CD4-positive, alpha-beta memory T cell (primary cell): ENCODE measurements around the gene PLCH2. TPM values are rescaled to one million over a fixed set of nuclear protein-coding genes. Genes with fewer than 3 reads are reported as not detected.

Experiments used
- CTCF ChIA-PET: fragments of 350-600 bp; sonication (Branson Sonifier 250); formaldehyde crosslinking; loops from one replicate; lab custom pipeline; 2021; ENCODE audit warnings: inconsistent platforms; ENCODE audit not compliant: partially characterized antibody; lab: Charles Lee
- POLR2A ChIA-PET: fragments of 350-600 bp; sonication (Branson Sonifier 250); formaldehyde crosslinking; loops from one replicate; lab custom pipeline; 2021; ENCODE audit not compliant: partially characterized antibody; lab: Charles Lee
- DNase-seq, 5 donors: peaks; one replicate each; pipeline versions ENCODE4 v3.0.0 to v3.0.0-alpha.2; 2020 to 2022; ENCODE audit warnings: mixed read lengths in 1 of 5
- H3K27ac ChIP-seq: one replicate; pipeline ENCODE4 v1.7.0; 2013; ENCODE audit warnings: low read depth, low read length
- H3K27me3 ChIP-seq: 2 replicates; pipeline ENCODE4 v1.7.0; 2013; ENCODE audit warnings: mild to moderate bottlenecking, low read length, moderate library complexity; ENCODE audit not compliant: insufficient read depth
- H3K36me3 ChIP-seq: 2 replicates; pipeline ENCODE4 v1.7.0; 2013; ENCODE audit warnings: mild to moderate bottlenecking, low read length, moderate library complexity; ENCODE audit not compliant: insufficient read depth
- H3K4me1 ChIP-seq: 2 replicates; pipeline ENCODE4 v1.7.0; 2013; ENCODE audit warnings: mild to moderate bottlenecking, low read length, moderate library complexity; ENCODE audit not compliant: insufficient read depth
- H3K4me3 ChIP-seq, 2 donors: one replicate each; pipeline ENCODE4 v1.7.0; 2013; ENCODE audit warnings: low read length in 2 of 2, mild to moderate bottlenecking in 1 of 2
- H3K9me3 ChIP-seq, 2 donors: one replicate each; pipeline ENCODE4 v1.7.0; 2013; ENCODE audit warnings: low read length in 2 of 2, control low read depth in 1 of 2; ENCODE audit not compliant: control insufficient read depth in 1 of 2
- H3K27ac Mint-ChIP-seq, 7 donors: one replicate each; pipeline ENCODE4 v1.8.0; 2020 to 2021; ENCODE audit warnings: mixed read lengths in 7 of 7, mild to moderate bottlenecking in 6 of 7, inconsistent platforms in 3 of 7, moderate library complexity in 3 of 7
- H3K27me3 Mint-ChIP-seq, 2 donors: one replicate each; pipeline ENCODE4 v1.8.0; 2020 to 2021; ENCODE audit warnings: mixed read lengths in 2 of 2
- H3K36me3 Mint-ChIP-seq, 2 donors: one replicate each; pipeline ENCODE4 v1.8.0; 2020 to 2021; ENCODE audit warnings: mixed read lengths in 2 of 2, inconsistent platforms in 1 of 2, mild to moderate bottlenecking in 1 of 2
- H3K4me1 Mint-ChIP-seq, 4 donors: one replicate each; pipeline ENCODE4 v1.8.0; 2020 to 2021; ENCODE audit warnings: mixed read lengths in 4 of 4, mild to moderate bottlenecking in 1 of 4
- H3K4me3 Mint-ChIP-seq, 8 donors: one replicate each; pipeline ENCODE4 v1.8.0; 2020 to 2021; ENCODE audit warnings: mixed read lengths in 8 of 8, mild to moderate bottlenecking in 7 of 8, moderate library complexity in 6 of 8, inconsistent platforms in 3 of 8
- H3K9me3 Mint-ChIP-seq, 8 donors: one replicate each; pipeline ENCODE4 v1.8.0; 2020 to 2021; ENCODE audit warnings: mixed read lengths in 8 of 8, mild to moderate bottlenecking in 5 of 8, inconsistent platforms in 3 of 8, moderate library complexity in 1 of 8
- intact Hi-C: fragments of 100-400 bp; cut with micrococcal nuclease; formaldehyde crosslinking; loops from one replicate; pipeline ENCODE4 v1.15.1; 2023
- polyA plus RNA-seq, 2 donors: library from polyadenylated mRNA; unstranded; fragments of 300-500 nt; fragmentation: Illumina TruSeq; gene quantifications; one replicate each; pipeline ENCODE4 v1.2.3, GENCODE V29; 2021
- total RNA-seq, 2 experiments: library from RNA; stranded (reverse); gene quantifications; one replicate each; pipeline ENCODE4 v1.2.3, GENCODE V29; 2021

PLCH2 gene
- total and polyA plus RNA-seq, 4 experiments from 2014 or later: 2.0 to 31.6 (median 26.6) TPM; not detected in 1

- no peaks in the 10 kb centered on the region for H3K27me3 ChIP-seq
- Mint-ChIP-seq H3K4me1 (peaks cover 0 to 8% (median under 1%) of the 10 kb centered on the region in 4 donors), H3K27me3 (no peaks in the 10 kb centered on the region), H3K36me3 (no peaks in the 10 kb centered on the region), H3K4me3 (peak overlapping the region in 1 of 8 donors; percentile 39), H3K27ac (no peak overlapping the region), H3K9me3 (no peaks in the 10 kb centered on the region)
- H3K9me3 ChIP-seq: no peaks in the 10 kb centered on the region
- H3K4me1 ChIP-seq: peaks cover 14% of the 10 kb centered on the region
- H3K36me3 ChIP-seq: no peaks in the 10 kb centered on the region
- intact Hi-C loops: no loop called here
- H3K27ac ChIP-seq: no peak overlapping the region
- DNase-seq: no peak
- H3K4me3 ChIP-seq: no peak overlapping the region
- ChIA-PET CTCF (no interaction called here), POLR2A (no interaction called here)
These were observed 7.5 kb upstream of the PLCH2 start for GRCh38 chr1:2468540-2468939.

- H3K36me3 Mint-ChIP-seq: no peaks in the 10 kb centered on the region
- POLR2A ChIA-PET: no interaction called here
- CTCF ChIA-PET: no interaction called here
- no peaks in the 10 kb centered on the region for H3K9me3 ChIP-seq
- H3K27ac Mint-ChIP-seq: no peak overlapping the region
- no peaks in the 10 kb centered on the region for H3K27me3 ChIP-seq
- peaks cover 14% of the 10 kb centered on the region for H3K4me1 ChIP-seq
- no peak overlapping the region for H3K4me3 Mint-ChIP-seq
- H3K4me1 Mint-ChIP-seq: peaks cover 0 to 8% (median under 1%) of the 10 kb centered on the region in 4 donors
- no peaks in the 10 kb centered on the region for H3K9me3 Mint-ChIP-seq
- DNase-seq: no peak
- intact Hi-C loops: no loop called here
- H3K4me3 ChIP-seq: no peak overlapping the region
- H3K27me3 Mint-ChIP-seq: no peaks in the 10 kb centered on the region
- H3K36me3 ChIP-seq: no peaks in the 10 kb centered on the region
- no peak overlapping the region for H3K27ac ChIP-seq
These were observed 6.8 kb upstream of the PLCH2 start for GRCh38 chr1:2469103-2469940.

GRCh38 chr1:2470290-2471158, 5.6 kb upstream of the PLCH2 start:
- Mint-ChIP-seq H3K9me3 (no peaks in the 10 kb centered on the region), H3K27ac (no peak overlapping the region), H3K4me3 (no peak overlapping the region), H3K4me1 (peaks cover 0 to 8% (median under 1%) of the 10 kb centered on the region in 4 donors), H3K27me3 (no peaks in the 10 kb centered on the region), H3K36me3 (no peaks in the 10 kb centered on the region)
- H3K27ac ChIP-seq: no peak overlapping the region
- H3K4me1 ChIP-seq: peaks cover 14% of the 10 kb centered on the region
- POLR2A ChIA-PET: interaction anchor here (1.0 kb wide), 1 partner anchor 10 kb away, joined by 3 read pairs; no protein-coding TSS in a partner anchor
- H3K4me3 ChIP-seq: no peak overlapping the region
- no peaks in the 10 kb centered on the region for H3K27me3 ChIP-seq
- CTCF ChIA-PET: no interaction called here
- H3K9me3 ChIP-seq: no peaks in the 10 kb centered on the region
- DNase-seq: no peak
- H3K36me3 ChIP-seq: no peaks in the 10 kb centered on the region
- intact Hi-C loops: no loop called here

GRCh38 chr1:2471159-2471471, 5.0 kb upstream of the PLCH2 start:
- H3K36me3 ChIP-seq: no peaks in the 10 kb centered on the region
- POLR2A ChIA-PET: interaction anchor here (1.0 kb wide), 1 partner anchor 11 kb away, joined by 3 read pairs; no protein-coding TSS in a partner anchor
- intact Hi-C loops: no loop called here

GRCh38 chr1:2471587-2472001, 4.5 kb upstream of the PLCH2 start:
- H3K27me3 ChIP-seq: no peaks in the 10 kb centered on the region
- no peak for DNase-seq
- no peak overlapping the region for H3K27ac ChIP-seq
- ChIA-PET POLR2A (interaction anchor here (1.0 kb wide), 1 partner anchor 11 kb away, joined by 3 read pairs; no protein-coding TSS in a partner anchor), CTCF (no interaction called here)
- H3K27me3 Mint-ChIP-seq: no peaks in the 10 kb centered on the region
- no peaks in the 10 kb centered on the region for H3K9me3 Mint-ChIP-seq
- H3K36me3 Mint-ChIP-seq: no peaks in the 10 kb centered on the region
- intact Hi-C loops: no loop called here
- no peak overlapping the region for H3K4me3 Mint-ChIP-seq
- H3K9me3 ChIP-seq: no peaks in the 10 kb centered on the region
- H3K36me3 ChIP-seq: no peaks in the 10 kb centered on the region
- peaks cover 8% of the 10 kb centered on the region for H3K4me1 ChIP-seq
- H3K27ac Mint-ChIP-seq: no peak overlapping the region
- H3K4me3 ChIP-seq: no peak overlapping the region
- H3K4me1 Mint-ChIP-seq: peaks cover 0 to 6% (median under 1%) of the 10 kb centered on the region in 4 donors

More at GRCh38 chr1:2471159-2471471, 5.0 kb upstream of the PLCH2 start:
- DNase-seq: no peak
- no peaks in the 10 kb centered on the region for H3K27me3 ChIP-seq
- H3K27me3 Mint-ChIP-seq: no peaks in the 10 kb centered on the region
- H3K4me1 ChIP-seq: peaks cover 11% of the 10 kb centered on the region
- H3K9me3 Mint-ChIP-seq: no peaks in the 10 kb centered on the region
- no peaks in the 10 kb centered on the region for H3K36me3 Mint-ChIP-seq
- peaks cover 0 to 8% (median under 1%) of the 10 kb centered on the region in 4 donors for H3K4me1 Mint-ChIP-seq
- CTCF ChIA-PET: no interaction called here
- H3K27ac ChIP-seq: no peak overlapping the region
- no peak overlapping the region for H3K4me3 Mint-ChIP-seq
- no peak overlapping the region for H3K4me3 ChIP-seq
- H3K9me3 ChIP-seq: no peaks in the 10 kb centered on the region
- no peak overlapping the region for H3K27ac Mint-ChIP-seq

- POLR2A ChIA-PET: no interaction called here
- no peak overlapping the region for H3K27ac ChIP-seq
- no peaks in the 10 kb centered on the region for H3K27me3 ChIP-seq
- H3K9me3 ChIP-seq: no peaks in the 10 kb centered on the region
- Mint-ChIP-seq H3K27ac (no peak overlapping the region), H3K4me3 (no peak overlapping the region), H3K27me3 (no peaks in the 10 kb centered on the region), H3K4me1 (peaks cover 0 to 4% (median 0%) of the 10 kb centered on the region in 4 donors), H3K36me3 (no peaks in the 10 kb centered on the region), H3K9me3 (no peaks in the 10 kb centered on the region)
- H3K4me3 ChIP-seq: no peak overlapping the region
- H3K4me1 ChIP-seq: peaks cover 3% of the 10 kb centered on the region
- intact Hi-C loops: no loop called here
- no peak for DNase-seq
- CTCF ChIA-PET: no interaction called here
- H3K36me3 ChIP-seq: no peaks in the 10 kb centered on the region
These were observed 4.0 kb upstream of the PLCH2 start for GRCh38 chr1:2472109-2472508.

GRCh38 chr1:2472561-2473177, 3.4 kb upstream of the PLCH2 start:
- H3K36me3 ChIP-seq: no peaks in the 10 kb centered on the region
- H3K27me3 ChIP-seq: no peaks in the 10 kb centered on the region
- Mint-ChIP-seq H3K27ac (no peak overlapping the region), H3K27me3 (no peaks in the 10 kb centered on the region), H3K9me3 (no peaks in the 10 kb centered on the region), H3K4me1 (peaks cover 0 to 4% (median 0%) of the 10 kb centered on the region in 4 donors), H3K36me3 (no peaks in the 10 kb centered on the region), H3K4me3 (no peak overlapping the region)
- ChIA-PET CTCF (no interaction called here), POLR2A (no interaction called here)
- no peak overlapping the region for H3K4me3 ChIP-seq
- intact Hi-C loops: no loop called here
- H3K27ac ChIP-seq: no peak overlapping the region
- DNase-seq: no peak
- H3K4me1 ChIP-seq: no peaks in the 10 kb centered on the region
- H3K9me3 ChIP-seq: no peaks in the 10 kb centered on the region
